MM.1S (cell line): Measurements from ENCODE around the gene AP4S1.

Source experiments
- CTCF ChIP-seq: fragments of 300-600 bp; sonication (generic); IDR thresholded peaks from 2 replicates; pipeline ENCODE4 v1.5.1; 2016; ENCODE audit warnings: antibody characterized with exemption, low read length, mixed read lengths
- EZH2 ChIP-seq: fragments of 300-600 bp; sonication (generic); optimal IDR thresholded peaks from 2 replicates; pipeline ENCODE3; 2017; ENCODE audit warnings: low read depth, mild to moderate bottlenecking, antibody characterized with exemption, low read length, mixed read lengths
- EZH2phosphoT487 ChIP-seq: fragments of 300-600 bp; sonication (generic); IDR thresholded peaks from 2 replicates; pipeline ENCODE4 v1.6.1; 2018; ENCODE audit warnings: antibody characterized with exemption, low read length

- TF ChIP-seq EZH2 (no peak), CTCF (no peak), EZH2phosphoT487 (no peak)
These were observed 42.9 kb upstream of the AP4S1 start for GRCh38 chr14:30982533-30982932.
